Right lobe of liver (tissue), 4 donors: ENCODE results near the gene DHRSX.
"Not testable (repeated sequence)": the region's sequence is repeated elsewhere in the genome, so short reads cannot be mapped to it uniquely, and the experiment has no call there.

Source experiments
- CTCF ChIP-seq, 4 donors: fragments of 200-600 bp in 3 of 4; fragments of 450-650 bp in 1 of 4; IDR thresholded peaks; one replicate each; pipeline versions ENCODE4 v1.5.1 to v1.8.0; 2016 to 2022; ENCODE audit warnings: antibody characterized with exemption in 4 of 4, mild to moderate bottlenecking in 2 of 4
- POLR2A ChIP-seq: fragments of 450-650 bp; IDR thresholded peaks from one replicate; pipeline ENCODE4 v1.6.1; 2017; ENCODE audit warnings: antibody characterized with exemption, mild to moderate bottlenecking
- donor health status: DM: no; HTN: no; CAD: no.
- donor health status: DM: no; HTN: no; CAD: no.
- donor health status: DM: no; HTN: yes; CAD: no.

DNA sequence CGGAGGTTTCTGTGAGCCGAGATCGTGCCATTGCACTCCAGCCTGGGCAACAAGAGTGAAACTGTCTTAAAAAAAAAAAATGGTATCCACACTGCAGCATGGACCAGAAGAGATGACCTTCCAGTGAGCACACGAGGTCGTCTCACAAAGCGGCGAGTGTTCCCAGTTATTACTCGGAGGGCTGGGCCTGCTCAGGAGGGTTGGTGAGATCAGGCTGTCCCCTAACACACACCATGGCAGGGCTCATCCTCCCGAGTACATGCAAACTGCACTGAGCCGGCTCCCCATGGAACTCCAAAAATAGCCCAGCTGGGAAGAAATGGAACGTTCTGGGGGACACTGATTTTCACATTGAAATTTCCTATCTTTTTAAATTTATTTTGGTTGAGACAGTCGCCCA is 19.2 kb downstream of the DHRSX start:
- TF ChIP-seq CTCF (IDR thresholded peaks at IDR 0.05); POLR2A: not testable (repeated sequence)
